H9 (cell line): ENCODE data around the gene ELAC1. TPM values are rescaled to one million over a fixed set of nuclear protein-coding genes. Genes with fewer than 3 reads are reported as not detected.

ENCODE experiments used
- DNase-seq: peaks from one replicate; pipeline ENCODE4 v3.0.0-alpha.2; 2017
- H2AFZ ChIP-seq: one replicate; pipeline ENCODE4 v1.6.1; 2013; ENCODE audit warnings: mild to moderate bottlenecking, low read length, control low read depth, moderate library complexity
- H2AK5ac ChIP-seq: 2 replicates; pipeline ENCODE4 v1.6.1; 2013; ENCODE audit warnings: low read length, control low read depth, mixed read lengths; ENCODE audit not compliant: insufficient read length
- H2BK120ac ChIP-seq: one replicate; pipeline ENCODE4 v1.6.1; 2013; ENCODE audit warnings: low read depth, mild to moderate bottlenecking, low read length, control low read depth, inconsistent platforms; ENCODE audit not compliant: poor library complexity, severe bottlenecking
- H2BK12ac ChIP-seq: 2 replicates; pipeline ENCODE4 v1.6.1; 2013; ENCODE audit warnings: low read length, control low read depth, mixed read lengths, low read depth; ENCODE audit not compliant: insufficient read length
- H2BK15ac ChIP-seq: 2 replicates; pipeline ENCODE4 v1.6.1; 2013; ENCODE audit warnings: low read depth, low read length, control low read depth
- H2BK20ac ChIP-seq: one replicate; pipeline ENCODE4 v1.6.1; 2013; ENCODE audit warnings: low read depth, mild to moderate bottlenecking, low read length, control low read depth, inconsistent platforms; ENCODE audit not compliant: poor library complexity, severe bottlenecking
- H2BK5ac ChIP-seq: 2 replicates; pipeline ENCODE4 v1.6.1; 2013; ENCODE audit warnings: low read length, control low read depth, mixed read lengths; ENCODE audit not compliant: insufficient read length
- H3K14ac ChIP-seq: 2 replicates; pipeline ENCODE4 v1.6.1; 2013; ENCODE audit warnings: low read length, control low read depth; ENCODE audit not compliant: insufficient read depth
- H3K18ac ChIP-seq: 2 replicates; pipeline ENCODE4 v1.6.1; 2013; ENCODE audit warnings: low read depth, mild to moderate bottlenecking, mixed read lengths, low read length, control low read depth; ENCODE audit not compliant: insufficient read length
- H3K23ac ChIP-seq: 2 replicates; pipeline ENCODE4 v1.6.1; 2013; ENCODE audit warnings: low read length, control low read depth, mixed read lengths, low read depth; ENCODE audit not compliant: insufficient read length
- H3K23me2 ChIP-seq: 2 replicates; pipeline ENCODE4 v1.6.1; 2013; ENCODE audit warnings: low read depth, mild to moderate bottlenecking, mixed read lengths, low read length, control low read depth; ENCODE audit not compliant: insufficient read length, poor library complexity, severe bottlenecking
- H3K27ac ChIP-seq: 2 replicates; pipeline ENCODE4 v1.5.1; 2013; ENCODE audit warnings: low read length, control low read depth, mixed read lengths, low read depth; ENCODE audit not compliant: insufficient read length
- H3K27me3 ChIP-seq: 2 replicates; pipeline ENCODE4 v1.6.1; 2013; ENCODE audit warnings: low read length, control low read depth, inconsistent platforms; ENCODE audit not compliant: insufficient read depth
- H3K4ac ChIP-seq: 2 replicates; pipeline ENCODE4 v1.6.1; 2013; ENCODE audit warnings: low read depth, mild to moderate bottlenecking, control low read depth, inconsistent platforms, low read length, moderate library complexity
- H3K4me1 ChIP-seq: 2 replicates; pipeline ENCODE4 v1.6.1; 2013; ENCODE audit warnings: low read length, control low read depth, inconsistent platforms; ENCODE audit not compliant: insufficient read depth
- H3K4me2 ChIP-seq: 2 replicates; pipeline ENCODE4 v1.6.1; 2013; ENCODE audit warnings: low read length, control low read depth, mixed read lengths; ENCODE audit not compliant: insufficient read length, insufficient read depth
- H3K56ac ChIP-seq: 2 replicates; pipeline ENCODE4 v1.6.1; 2013; ENCODE audit warnings: low read depth, mild to moderate bottlenecking, mixed read lengths, low read length, control low read depth; ENCODE audit not compliant: insufficient read length
- H3K79me1 ChIP-seq: 2 replicates; pipeline ENCODE4 v1.6.1; 2013; ENCODE audit warnings: low read depth, mild to moderate bottlenecking, moderate library complexity, low read length, control low read depth, inconsistent platforms; ENCODE audit not compliant: insufficient read depth, poor library complexity, severe bottlenecking
- H3K79me2 ChIP-seq: 2 replicates; pipeline ENCODE4 v1.6.1; 2013; ENCODE audit warnings: low read length, control low read depth, inconsistent platforms; ENCODE audit not compliant: insufficient read depth
- H3K9ac ChIP-seq: 2 replicates; pipeline ENCODE4 v1.6.1; 2013; ENCODE audit warnings: low read length, control low read depth, mixed read lengths; ENCODE audit not compliant: insufficient read length; ENCODE audit errors: extremely low read depth
- H3K9me3 ChIP-seq: one replicate; pipeline ENCODE4 v1.6.1; 2013; ENCODE audit warnings: low read depth, low read length, inconsistent platforms; ENCODE audit not compliant: control insufficient read depth
- H3T11ph ChIP-seq: one replicate; pipeline ENCODE4 v1.6.1; 2013; ENCODE audit warnings: mild to moderate bottlenecking, low read length, control low read depth, inconsistent platforms
- H4K20me1 ChIP-seq: one replicate; pipeline ENCODE4 v1.6.1; 2013; ENCODE audit not compliant: control insufficient read depth, insufficient read length, insufficient read depth
- H4K5ac ChIP-seq: 2 replicates; pipeline ENCODE4 v1.6.1; 2013; ENCODE audit warnings: low read depth, mild to moderate bottlenecking, mixed read lengths, low read length, control low read depth; ENCODE audit not compliant: insufficient read length
- H4K8ac ChIP-seq: replicated peaks from 2 replicates; pipeline ENCODE4 v1.6.1; 2013; ENCODE audit warnings: low read length, control low read depth, mixed read lengths, low read depth; ENCODE audit not compliant: insufficient read length
- H4K91ac ChIP-seq: 2 replicates; pipeline ENCODE4 v1.6.1; 2013; ENCODE audit warnings: low read depth, mild to moderate bottlenecking, moderate library complexity, mixed read lengths, low read length, control low read depth; ENCODE audit not compliant: insufficient read length
- H3K27ac Mint-ChIP-seq, 3 experiments: 2 replicates in 2 of 3; 3 replicates in 1 of 3; pipeline ENCODE4 v1.8.0; 2020 to 2021; ENCODE audit warnings: mixed read lengths in 3 of 3, mild to moderate bottlenecking in 1 of 3, moderate library complexity in 1 of 3
- H3K27me3 Mint-ChIP-seq: 2 replicates; pipeline ENCODE4 v1.8.0; 2021; ENCODE audit warnings: low read depth, mild to moderate bottlenecking, moderate library complexity, mixed read lengths
- H3K36me3 Mint-ChIP-seq, 3 experiments: 2 replicates in 2 of 3; 3 replicates in 1 of 3; pipeline ENCODE4 v1.8.0; 2020 to 2021; ENCODE audit warnings: low read depth in 3 of 3, mixed read lengths in 3 of 3; ENCODE audit not compliant: insufficient read depth in 1 of 3
- H3K4me1 Mint-ChIP-seq, 2 experiments: 2 replicates each; pipeline ENCODE4 v1.8.0; 2020; ENCODE audit warnings: mixed read lengths in 2 of 2
- H3K4me3 Mint-ChIP-seq, 2 experiments: 2 replicates in 1 of 2; 3 replicates in 1 of 2; pipeline ENCODE4 v1.8.0; 2020 to 2021; ENCODE audit warnings: mild to moderate bottlenecking in 2 of 2, mixed read lengths in 2 of 2, moderate library complexity in 1 of 2
- H3K9me3 Mint-ChIP-seq, 2 experiments: 2 replicates in 1 of 2; 3 replicates in 1 of 2; pipeline ENCODE4 v1.8.0; 2020; ENCODE audit warnings: mild to moderate bottlenecking in 2 of 2, mixed read lengths in 2 of 2, moderate library complexity in 1 of 2
- WGBS: extraction: QIAGEN DNeasy Blood & Tissue Kit; methylation state at CpG from one replicate; pipeline ENCODE4 v1.1.7; 2013; ENCODE audit warnings: missing lambda C conversion rate, low lambda C conversion rate, mixed read lengths; ENCODE audit not compliant: insufficient read length; ENCODE audit errors: extremely low coverage; 5-methylcytosine and 5-hydroxymethylcytosine counted together
- total RNA-seq: library from RNA; stranded (reverse); gene quantifications from 2 replicates; pipeline ENCODE4 v1.2.1, GENCODE V29; 2021
- TF ChIP-seq, protein P1 (sequence below): fragments of 200-600 bp; sonication (generic); conservative IDR thresholded peaks from 3 replicates; pipeline ENCODE4 v1.8.0; 2021; ENCODE audit warnings: antibody characterized with exemption, mild to moderate bottlenecking

Gene ELAC1
- total RNA-seq, 1 experiment from 2014 or later, result 5.7 TPM

DNA sequence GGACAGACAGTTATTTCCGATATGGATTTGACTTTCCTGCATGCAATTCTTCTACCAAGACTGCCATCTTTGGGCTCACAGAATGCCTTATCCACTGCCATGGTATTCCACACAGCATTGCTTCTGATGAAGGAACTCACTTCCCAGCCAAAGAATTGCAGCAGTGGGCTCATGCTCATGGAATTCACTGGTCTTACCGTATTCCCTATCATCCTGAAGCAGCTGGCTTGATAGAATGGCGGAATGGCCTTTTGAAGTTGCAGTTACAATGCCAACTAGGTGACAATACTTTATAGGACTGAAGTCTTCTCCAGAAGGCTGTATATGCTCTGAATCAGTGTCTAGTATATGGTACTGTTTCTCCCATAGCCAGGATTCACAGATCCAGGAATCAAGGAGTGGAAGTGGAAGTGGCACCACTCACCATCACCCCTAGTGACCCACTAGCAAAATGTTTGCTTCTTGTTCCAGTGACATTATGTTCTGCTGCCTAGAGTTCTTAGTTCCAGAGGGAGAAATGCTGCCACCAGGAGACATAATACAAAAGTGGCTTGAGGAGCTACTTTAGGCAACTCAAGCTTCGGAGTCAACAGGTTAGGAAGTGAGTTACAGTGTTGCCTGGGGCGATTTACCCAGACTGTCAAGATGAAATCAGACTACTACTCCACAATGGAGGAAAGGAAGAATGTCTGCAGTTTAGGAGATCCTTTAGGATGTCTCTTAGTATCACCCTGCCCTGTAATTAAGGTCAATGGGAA is 38.4 kb downstream of the ELAC1 start:
- no peaks in the 10 kb centered on the region; the same call in 1 of the 2 replicates for H3K27me3 Mint-ChIP-seq
- H3K4me3 Mint-ChIP-seq, result no peak overlapping the region
- TF ChIP-seq, protein P1, sequence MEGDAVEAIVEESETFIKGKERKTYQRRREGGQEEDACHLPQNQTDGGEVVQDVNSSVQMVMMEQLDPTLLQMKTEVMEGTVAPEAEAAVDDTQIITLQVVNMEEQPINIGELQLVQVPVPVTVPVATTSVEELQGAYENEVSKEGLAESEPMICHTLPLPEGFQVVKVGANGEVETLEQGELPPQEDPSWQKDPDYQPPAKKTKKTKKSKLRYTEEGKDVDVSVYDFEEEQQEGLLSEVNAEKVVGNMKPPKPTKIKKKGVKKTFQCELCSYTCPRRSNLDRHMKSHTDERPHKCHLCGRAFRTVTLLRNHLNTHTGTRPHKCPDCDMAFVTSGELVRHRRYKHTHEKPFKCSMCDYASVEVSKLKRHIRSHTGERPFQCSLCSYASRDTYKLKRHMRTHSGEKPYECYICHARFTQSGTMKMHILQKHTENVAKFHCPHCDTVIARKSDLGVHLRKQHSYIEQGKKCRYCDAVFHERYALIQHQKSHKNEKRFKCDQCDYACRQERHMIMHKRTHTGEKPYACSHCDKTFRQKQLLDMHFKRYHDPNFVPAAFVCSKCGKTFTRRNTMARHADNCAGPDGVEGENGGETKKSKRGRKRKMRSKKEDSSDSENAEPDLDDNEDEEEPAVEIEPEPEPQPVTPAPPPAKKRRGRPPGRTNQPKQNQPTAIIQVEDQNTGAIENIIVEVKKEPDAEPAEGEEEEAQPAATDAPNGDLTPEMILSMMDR, result 0 out of 3 replicates have a peak, but pooled peaks have one; percentile 12
- Histone ChIP-seq H2AFZ (no peak overlapping the region), H3K79me2 (no peaks in the 10 kb centered on the region), H3K14ac (no peak overlapping the region), H3K27me3 (no peaks in the 10 kb centered on the region), H3K4me2 (no peak overlapping the region), H2BK5ac (no peak overlapping the region), H2AK5ac (no peak overlapping the region), H4K20me1 (no peaks in the 10 kb centered on the region), H2BK15ac (no peak overlapping the region), H3K4ac (no peak overlapping the region), H3K4me1 (no peaks in the 10 kb centered on the region), H3K9me3 (no peaks in the 10 kb centered on the region), H2BK20ac (no peak overlapping the region), H3K23me2 (no peaks in the 10 kb centered on the region), H2BK120ac (no peak overlapping the region), H2BK12ac (no peak overlapping the region), H3K27ac (no peak overlapping the region), H4K91ac (no peak overlapping the region), H3K18ac (no peak overlapping the region), H4K8ac (no peak overlapping the region), H3T11ph (no peak overlapping the region), H3K23ac (no peak overlapping the region), H3K9ac (no peak overlapping the region), H3K79me1 (no peaks in the 10 kb centered on the region), H4K5ac (no peak overlapping the region), H3K56ac (no peak overlapping the region)
- no peak for DNase-seq
- 0 out of 7 replicates have a peak overlapping the region, but pooled peaks of 1 of the 3 experiments have one; percentile 62 for H3K27ac Mint-ChIP-seq
- H3K36me3 Mint-ChIP-seq, result peaks cover 2 to 8% (median 6%) of the 10 kb centered on the region in 3 experiments; a peak in 5 of 7 replicates
- H3K4me1 Mint-ChIP-seq, result peaks cover 17 to 20% of the 10 kb centered on the region in 2 experiments
- WGBS, result no CpG with 5 or more reads among the region's 5 CpGs
- peaks cover 13 to 14% of the 10 kb centered on the region in 2 experiments; a peak in 4 of 5 replicates for H3K9me3 Mint-ChIP-seq
